ENCODE measurements around the gene BTG1. TPM values are rescaled to one million over a fixed set of nuclear protein-coding genes. Genes with fewer than 3 reads are reported as not detected.

BTG1 gene
- total RNA-seq, 4 donors from 2014 or later = 28.3 to 111 (median 78.1) TPM

DNA sequence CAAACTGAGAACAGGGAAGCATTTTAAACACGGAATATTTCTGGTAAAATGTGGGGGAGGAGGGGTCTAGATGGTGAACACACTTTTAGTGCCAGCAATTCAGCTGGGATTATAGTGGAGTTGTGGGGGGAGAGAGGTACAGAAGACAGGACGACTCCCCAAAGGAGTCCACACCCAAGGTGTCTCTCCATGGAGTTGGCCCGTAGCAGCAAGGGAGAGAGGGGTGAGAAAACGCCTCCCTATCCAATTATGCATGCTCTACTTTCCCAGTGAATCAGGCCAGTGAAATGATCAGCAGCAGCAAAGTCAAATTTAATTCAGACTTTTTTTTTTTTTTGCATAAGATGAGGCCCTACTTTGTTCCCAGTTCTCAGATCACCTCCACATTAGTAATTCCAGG, 38.6 kb downstream of the BTG1 start:
- Histone ChIP-seq H3K36me3 (no peaks in the 10 kb centered on the region), H3K4me1 (peaks cover 0 to 15% (median 0%) of the 10 kb centered on the region in 4 donors), H3K4me3 (no peak overlapping the region), H3K27ac (no peak overlapping the region), H3K27me3 (no peaks in the 10 kb centered on the region), H3K9me3 (no peaks in the 10 kb centered on the region)
- no peak for DNase-seq
- 52 to 85% methylated on average over 3 to 4 of the region's 4 CpGs for WGBS, 2 donors (ENCODE audit: low coverage in 1 of 2)
- intact Hi-C loops (cut with DNase I; ENCODE audit: low total_unique reads) (no loop called here), in situ Hi-C loops (cut with MboI; ENCODE audit: low pct_ligation_motif_present in 1 of 4, low pct_unique_long_range_greater_than_20kb in 1 of 4, low sequenced_read_pairs in 3 of 4) (no loop called here)
- TF ChIP-seq POLR2AphosphoS5 (IDR thresholded peaks at IDR 0.05) (no peak), EP300 (IDR thresholded peaks at IDR 0.05; ENCODE audit: low read depth) (no peak), POLR2A (IDR thresholded peaks at IDR 0.05) (no peak)
- TF ChIP-seq, protein P1, sequence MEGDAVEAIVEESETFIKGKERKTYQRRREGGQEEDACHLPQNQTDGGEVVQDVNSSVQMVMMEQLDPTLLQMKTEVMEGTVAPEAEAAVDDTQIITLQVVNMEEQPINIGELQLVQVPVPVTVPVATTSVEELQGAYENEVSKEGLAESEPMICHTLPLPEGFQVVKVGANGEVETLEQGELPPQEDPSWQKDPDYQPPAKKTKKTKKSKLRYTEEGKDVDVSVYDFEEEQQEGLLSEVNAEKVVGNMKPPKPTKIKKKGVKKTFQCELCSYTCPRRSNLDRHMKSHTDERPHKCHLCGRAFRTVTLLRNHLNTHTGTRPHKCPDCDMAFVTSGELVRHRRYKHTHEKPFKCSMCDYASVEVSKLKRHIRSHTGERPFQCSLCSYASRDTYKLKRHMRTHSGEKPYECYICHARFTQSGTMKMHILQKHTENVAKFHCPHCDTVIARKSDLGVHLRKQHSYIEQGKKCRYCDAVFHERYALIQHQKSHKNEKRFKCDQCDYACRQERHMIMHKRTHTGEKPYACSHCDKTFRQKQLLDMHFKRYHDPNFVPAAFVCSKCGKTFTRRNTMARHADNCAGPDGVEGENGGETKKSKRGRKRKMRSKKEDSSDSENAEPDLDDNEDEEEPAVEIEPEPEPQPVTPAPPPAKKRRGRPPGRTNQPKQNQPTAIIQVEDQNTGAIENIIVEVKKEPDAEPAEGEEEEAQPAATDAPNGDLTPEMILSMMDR (IDR thresholded peaks at IDR 0.05) = no peak

DNA sequence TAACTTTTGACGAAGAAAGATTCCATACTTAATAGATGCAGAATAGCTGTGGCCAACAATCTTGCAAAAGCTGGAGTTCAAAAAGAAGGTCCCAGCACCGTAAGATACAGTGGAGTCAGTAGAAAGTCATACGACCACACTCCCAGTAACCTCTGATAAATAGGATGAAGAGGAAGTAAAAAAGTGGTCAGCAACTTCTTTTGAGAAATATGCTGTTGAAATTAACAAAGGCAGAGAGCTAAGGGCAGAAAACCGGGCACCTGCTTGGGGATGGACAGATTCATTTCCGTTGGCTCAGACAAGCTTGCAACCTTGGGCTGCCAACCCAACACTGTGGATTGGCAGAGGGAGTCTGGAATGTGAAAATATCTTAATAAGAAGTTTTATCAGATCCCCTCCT, 40.0 kb downstream of the BTG1 start:
- no peaks in the 10 kb centered on the region for H3K9me3 ChIP-seq
- no peak overlapping the region for H3K4me3 ChIP-seq
- H3K27ac ChIP-seq = no peak overlapping the region
- DNase-seq = no peak
- TF ChIP-seq EP300 (IDR thresholded peaks at IDR 0.05; ENCODE audit: low read depth) (no peak), POLR2AphosphoS5 (IDR thresholded peaks at IDR 0.05) (no peak), POLR2A (IDR thresholded peaks at IDR 0.05) (no peak)
- TF ChIP-seq, protein P1 (IDR thresholded peaks at IDR 0.05) = no peak
- 82 to 83% methylated on average over 3 to 5 of the region's 5 CpGs for WGBS, 2 donors (ENCODE audit: low coverage in 1 of 2)
- intact Hi-C loops (cut with DNase I; ENCODE audit: low total_unique reads) (no loop called here), in situ Hi-C loops (cut with MboI; ENCODE audit: low pct_ligation_motif_present in 1 of 4, low pct_unique_long_range_greater_than_20kb in 1 of 4, low sequenced_read_pairs in 3 of 4) (no loop called here)
- H3K36me3 ChIP-seq = no peaks in the 10 kb centered on the region
- H3K27me3 ChIP-seq = no peaks in the 10 kb centered on the region
- H3K4me1 ChIP-seq = peaks cover 0 to 18% (median 0%) of the 10 kb centered on the region in 4 donors

DNA sequence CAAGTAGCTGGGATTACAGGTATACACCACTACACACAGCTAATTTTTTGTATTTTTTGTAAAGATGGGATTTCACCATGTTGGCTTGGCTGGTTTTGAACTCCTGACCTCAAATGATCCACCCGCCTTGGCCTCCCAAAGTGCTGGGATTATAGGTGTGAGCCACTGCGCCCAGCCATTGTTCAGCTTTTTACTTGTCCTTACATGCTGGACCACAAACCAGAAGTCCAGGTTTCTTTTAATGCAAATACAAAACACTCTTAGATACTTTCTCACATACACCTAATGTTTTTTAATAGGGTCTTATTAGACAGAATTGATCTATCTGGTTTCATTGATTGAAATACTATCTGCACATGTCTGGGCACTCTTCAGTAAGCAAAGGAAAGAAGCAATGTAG, 40.5 kb downstream of the BTG1 start:
- Histone ChIP-seq H3K27ac (no peak overlapping the region), H3K9me3 (no peaks in the 10 kb centered on the region), H3K27me3 (no peaks in the 10 kb centered on the region), H3K36me3 (no peaks in the 10 kb centered on the region), H3K4me3 (no peak overlapping the region), H3K4me1 (peaks cover 0 to 19% (median 0%) of the 10 kb centered on the region in 4 donors)
- WGBS, 2 donors (ENCODE audit: low coverage in 1 of 2) = 89 to 95% methylated on average over 2 of the region's 2 CpGs
- TF ChIP-seq POLR2AphosphoS5 (IDR thresholded peaks at IDR 0.05) = no peak
- TF ChIP-seq EP300 (IDR thresholded peaks at IDR 0.05; ENCODE audit: low read depth) = no peak
- intact Hi-C loops (cut with DNase I; ENCODE audit: low total_unique reads) (no loop called here), in situ Hi-C loops (cut with MboI; ENCODE audit: low pct_ligation_motif_present in 1 of 4, low pct_unique_long_range_greater_than_20kb in 1 of 4, low sequenced_read_pairs in 3 of 4) (no loop called here)
- DNase-seq = no peak

DNA sequence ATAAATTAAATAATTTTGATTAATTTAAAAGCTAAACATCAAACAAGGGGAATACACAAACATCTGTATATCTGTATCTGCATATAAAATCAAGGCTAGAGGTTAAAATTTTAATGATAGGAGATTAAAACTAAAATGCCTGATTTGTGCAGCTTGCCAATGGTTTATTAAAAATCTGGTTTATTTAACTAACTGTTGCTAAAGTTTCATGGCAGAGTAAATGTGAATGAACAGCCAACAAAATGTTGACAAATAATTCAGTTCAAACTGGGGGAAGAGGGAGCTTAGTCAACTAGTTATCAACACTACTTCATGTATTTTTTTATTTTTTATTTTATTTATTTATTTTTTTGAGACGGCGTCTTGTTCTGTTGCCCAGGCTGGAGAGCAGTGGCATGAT, 43.0 kb downstream of the BTG1 start:
- H3K9me3 ChIP-seq = no peaks in the 10 kb centered on the region
- 100% methylated on average over 2 of the region's 2 CpGs for WGBS, 2 donors (ENCODE audit: low coverage in 1 of 2)

More for the DNA sequence above, 43.0 kb downstream of the BTG1 start:
- H3K4me3 ChIP-seq = no peak overlapping the region
- peaks cover 0 to 12% (median 0%) of the 10 kb centered on the region in 4 donors for H3K4me1 ChIP-seq
- in situ Hi-C loops (cut with MboI; ENCODE audit: low pct_ligation_motif_present in 1 of 4, low pct_unique_long_range_greater_than_20kb in 1 of 4, low sequenced_read_pairs in 3 of 4) (no loop called here), intact Hi-C loops (cut with DNase I; ENCODE audit: low total_unique reads) (no loop called here)
- no peak for DNase-seq
- no peak overlapping the region for H3K27ac ChIP-seq
- TF ChIP-seq POLR2A (IDR thresholded peaks at IDR 0.05) (no peak), EP300 (IDR thresholded peaks at IDR 0.05; ENCODE audit: low read depth) (no peak), POLR2AphosphoS5 (IDR thresholded peaks at IDR 0.05) (no peak)
- TF ChIP-seq, protein P1 (IDR thresholded peaks at IDR 0.05) = no peak
- H3K36me3 ChIP-seq = no peaks in the 10 kb centered on the region
- no peaks in the 10 kb centered on the region for H3K27me3 ChIP-seq

Data from transverse colon (tissue), 4 donors.